SK-N-SH treated with all-trans-retinoic acid at 6 μM for 48 hours (cell line): ENCODE results near the gene MRAS.

Experiments
- ATAC-seq: fragments of 200-7000 bp; cut with Tn5 transposase; 3 replicates; pipeline ENCODE4 v1.9.1; 2020; ENCODE audit warnings: mild to moderate bottlenecking, moderate library complexity
- BACH2 ChIP-seq: fragments of 250-450 bp; sonication (Bioruptor Pico); IDR thresholded peaks from 2 replicates; pipeline ENCODE4 v1.9.0; 2021; ENCODE audit warnings: mild to moderate bottlenecking, borderline replicate concordance
- CREB5 ChIP-seq: fragments of 250-450 bp; sonication (Bioruptor Pico); IDR thresholded peaks from 2 replicates; pipeline ENCODE4 v1.5.1; 2020; ENCODE audit warnings: low read depth, mild to moderate bottlenecking, moderate library complexity
- CSDC2 ChIP-seq: fragments of 250-450 bp; sonication (Bioruptor Pico); IDR thresholded peaks from 2 replicates; pipeline ENCODE4 v1.5.0; 2020; ENCODE audit warnings: mild to moderate bottlenecking, moderate library complexity
- CSRNP3 ChIP-seq: fragments of 250-450 bp; sonication (Bioruptor Pico); IDR thresholded peaks from 2 replicates; pipeline ENCODE4 v1.5.1; 2021; ENCODE audit warnings: mild to moderate bottlenecking, moderate library complexity
- ISL1 ChIP-seq: fragments of 250-450 bp; sonication (Bioruptor Pico); IDR thresholded peaks from 2 replicates; pipeline ENCODE4 v2.1.2; 2022; ENCODE audit warnings: mild to moderate bottlenecking, moderate library complexity
- OSR1 ChIP-seq: fragments of 250-450 bp; sonication (Bioruptor Pico); IDR thresholded peaks from 2 replicates; pipeline ENCODE4 v1.8.0; 2022; ENCODE audit warnings: moderate library complexity, mild to moderate bottlenecking, inconsistent platforms
- PATZ1 ChIP-seq: fragments of 250-450 bp; sonication (Bioruptor Pico); IDR thresholded peaks from 2 replicates; pipeline ENCODE4 v1.8.0; 2020; ENCODE audit warnings: mild to moderate bottlenecking, moderate library complexity, borderline replicate concordance
- POU6F1 ChIP-seq: fragments of 250-450 bp; sonication (Bioruptor Pico); IDR thresholded peaks from 2 replicates; pipeline ENCODE4 v1.8.0; 2021; ENCODE audit warnings: low read depth, mild to moderate bottlenecking, moderate library complexity, borderline replicate concordance
- RARB ChIP-seq: fragments of 250-450 bp; sonication (Bioruptor Pico); IDR thresholded peaks from 2 replicates; pipeline ENCODE4 v1.8.0; 2021; ENCODE audit warnings: mild to moderate bottlenecking, moderate library complexity
- SNAI2 ChIP-seq: fragments of 250-450 bp; sonication (Bioruptor Pico); IDR thresholded peaks from 2 replicates; pipeline ENCODE4 v1.5.0; 2020; ENCODE audit warnings: mild to moderate bottlenecking, moderate library complexity
- TCF4 ChIP-seq: fragments of 250-450 bp; sonication (Bioruptor Pico); IDR thresholded peaks from 2 replicates; pipeline ENCODE4 v1.8.0; 2021; ENCODE audit warnings: mild to moderate bottlenecking, moderate library complexity, borderline replicate concordance
- TSHZ2 ChIP-seq: fragments of 250-450 bp; sonication (Bioruptor Pico); IDR thresholded peaks from 2 replicates; pipeline ENCODE4 v1.5.0; 2020; ENCODE audit warnings: mild to moderate bottlenecking, moderate library complexity
- ZFP3 ChIP-seq: fragments of 250-450 bp; sonication (Bioruptor Pico); IDR thresholded peaks from 2 replicates; pipeline ENCODE4 v1.5.0; 2020; ENCODE audit warnings: mild to moderate bottlenecking, moderate library complexity
- ZFP30 ChIP-seq: fragments of 450-650 bp; formaldehyde crosslinking; IDR thresholded peaks from 2 replicates; pipeline ENCODE4 v1.5.0; 2022; ENCODE audit warnings: mild to moderate bottlenecking, moderate library complexity
- ZNF565 ChIP-seq: fragments of 450-650 bp; formaldehyde crosslinking; conservative IDR thresholded peaks from 2 replicates; pipeline ENCODE4 v1.5.0; 2020; ENCODE audit warnings: low read depth, mild to moderate bottlenecking, moderate library complexity
- ZNF70 ChIP-seq: fragments of 450-650 bp; formaldehyde crosslinking; IDR thresholded peaks from 2 replicates; pipeline ENCODE4 v1.5.0; 2020; ENCODE audit warnings: mild to moderate bottlenecking, moderate library complexity
- ZNF8 ChIP-seq: fragments of 450-650 bp; formaldehyde crosslinking; IDR thresholded peaks from 2 replicates; pipeline ENCODE4 v1.5.0; 2020; ENCODE audit warnings: mild to moderate bottlenecking, moderate library complexity

Gene MRAS

GRCh38 chr3:138390582-138390932 lies 42.2 kb downstream of the MRAS start:
- no peak for ATAC-seq
- TF ChIP-seq POU6F1 (no peak), CSDC2 (CRISPR knock-in tag) (peak; percentile 7; the same call in 1 of the 2 replicates)

- TF ChIP-seq CREB5 (CRISPR knock-in tag) (no peak), SNAI2 (CRISPR knock-in tag) (no peak), TSHZ2 (CRISPR knock-in tag) (no peak), BACH2 (no peak), OSR1 (CRISPR knock-in tag) (no peak), CSDC2 (CRISPR knock-in tag) (no peak), ZNF565 (no peak), CSRNP3 (CRISPR knock-in tag) (no peak), RARB (CRISPR knock-in tag) (no peak), ISL1 (CRISPR knock-in tag) (no peak), ZFP30 (CRISPR knock-in tag) (no peak), ZNF70 (no peak), TCF4 (CRISPR knock-in tag) (no peak), POU6F1 (no peak), ZNF8 (CRISPR knock-in tag) (no peak), ZFP3 (no peak)
These were observed 45.8 kb downstream of the MRAS start for GRCh38 chr3:138394156-138394555.

GRCh38 chr3:138394686-138395085 lies 46.3 kb downstream of the MRAS start:
- TF ChIP-seq SNAI2 (CRISPR knock-in tag) = no peak
- no peak for TF ChIP-seq ZNF70
- no peak for TF ChIP-seq PATZ1 (CRISPR knock-in tag)
- no peak for TF ChIP-seq POU6F1
- TF ChIP-seq, all 23 proteins: peak for 0

More at GRCh38 chr3:138394156-138394555, 45.8 kb downstream of the MRAS start:
- ATAC-seq = no peak

More at GRCh38 chr3:138394686-138395085, 46.3 kb downstream of the MRAS start:
- ATAC-seq = no peak
